Nephron progenitor cell (in vitro differentiated cells): Measurements from ENCODE around the gene ZGRF1.

Experiments used
- DNase-seq: peaks from one replicate; pipeline ENCODE4 v3.0.0; 2021
- H3K27ac Mint-ChIP-seq: 2 replicates; pipeline ENCODE4 v1.8.0; 2021; ENCODE audit warnings: mild to moderate bottlenecking, moderate library complexity, mixed read lengths
- H3K27me3 Mint-ChIP-seq: 2 replicates; pipeline ENCODE4 v1.8.0; 2021; ENCODE audit warnings: mild to moderate bottlenecking, low read depth, mixed read lengths; ENCODE audit not compliant: poor library complexity
- H3K36me3 Mint-ChIP-seq: 2 replicates; pipeline ENCODE4 v1.8.0; 2021; ENCODE audit warnings: low read depth, mixed read lengths
- H3K4me1 Mint-ChIP-seq: 2 replicates; pipeline ENCODE4 v1.8.0; 2021; ENCODE audit warnings: mixed read lengths
- H3K4me3 Mint-ChIP-seq: 2 replicates; pipeline ENCODE4 v1.8.0; 2021; ENCODE audit warnings: mild to moderate bottlenecking, moderate library complexity, mixed read lengths
- H3K9me3 Mint-ChIP-seq: 2 replicates; pipeline ENCODE4 v1.8.0; 2021; ENCODE audit warnings: mild to moderate bottlenecking, moderate library complexity, mixed read lengths
- CTCF ChIP-seq: fragments of 200-600 bp; sonication (generic); IDR thresholded peaks from 2 replicates; pipeline ENCODE4 v1.5.0; 2021; ENCODE audit warnings: antibody characterized with exemption

The ZGRF1 gene

GRCh38 chr4:112516066-112516470 is 120.6 kb downstream of the ZGRF1 start, which contains the start of gene NEUROG2:
NEUROG2 (minus strand) TSS chr4:112516180; CDS start chr4:112515475, 705 bp downstream.
- TF ChIP-seq CTCF = no peak
- no peak for DNase-seq

GRCh38 chr4:112515198-112516065 is 121.3 kb downstream of the ZGRF1 start:
- Mint-ChIP-seq H3K4me3 (peak overlapping the region; percentile 88), H3K27me3 (peaks cover 100% of the 10 kb centered on the region), H3K9me3 (peaks cover 3% of the 10 kb centered on the region), H3K36me3 (no peaks in the 10 kb centered on the region), H3K27ac (no peak overlapping the region), H3K4me1 (peaks cover 63% of the 10 kb centered on the region)
- TF ChIP-seq CTCF = no peak
- DNase-seq = peak; percentile 66

More at GRCh38 chr4:112516066-112516470, 120.6 kb downstream of the ZGRF1 start, which contains the start of gene NEUROG2:
- peak within 1 kb of the TSS; percentile 88 for H3K4me3 Mint-ChIP-seq
- peaks cover 67% of the 10 kb centered on the region for H3K4me1 Mint-ChIP-seq
- H3K27me3 Mint-ChIP-seq = peaks cover 100% of the 10 kb centered on the region
- H3K36me3 Mint-ChIP-seq = no peaks in the 10 kb centered on the region
- no peak within 1 kb of the TSS for H3K27ac Mint-ChIP-seq
- H3K9me3 Mint-ChIP-seq = peaks cover 3% of the 10 kb centered on the region

- Mint-ChIP-seq H3K4me1 (peaks cover 61% of the 10 kb centered on the region), H3K4me3 (peak overlapping the region; percentile 73), H3K9me3 (peaks cover 3% of the 10 kb centered on the region), H3K36me3 (no peaks in the 10 kb centered on the region), H3K27ac (no peak overlapping the region), H3K27me3 (peaks cover 100% of the 10 kb centered on the region)
- no peak for TF ChIP-seq CTCF
- peak; percentile 54 for DNase-seq
Observed at GRCh38 chr4:112514647-112515197, 122.0 kb downstream of the ZGRF1 start.

GRCh38 chr4:112513971-112514646 is 122.6 kb downstream of the ZGRF1 start:
- peak; percentile 14 for DNase-seq
- TF ChIP-seq CTCF = no peak
- Mint-ChIP-seq H3K4me3 (peak overlapping the region; percentile 73), H3K27me3 (peaks cover 100% of the 10 kb centered on the region), H3K36me3 (no peaks in the 10 kb centered on the region), H3K9me3 (peaks cover 6% of the 10 kb centered on the region), H3K4me1 (peaks cover 62% of the 10 kb centered on the region), H3K27ac (no peak overlapping the region)

GRCh38 chr4:112511803-112512118 is 124.9 kb downstream of the ZGRF1 start:
- no peak for TF ChIP-seq CTCF
- Mint-ChIP-seq H3K36me3 (no peaks in the 10 kb centered on the region), H3K27ac (no peak overlapping the region), H3K27me3 (peaks cover 100% of the 10 kb centered on the region), H3K4me1 (peaks cover 53% of the 10 kb centered on the region), H3K9me3 (peaks cover 5% of the 10 kb centered on the region), H3K4me3 (peak overlapping the region; percentile 3)
- no peak for DNase-seq
